ENCODE results near the gene HIPK1. TPM values are rescaled to one million over a fixed set of nuclear protein-coding genes. Genes with fewer than 3 reads are reported as not detected.

The HIPK1 gene
- total RNA-seq (17.1 TPM), polyA plus RNA-seq (ENCODE audit: insufficient read depth in 1 of 8, insufficient read length in 8 of 8, low replicate concordance in 1 of 8) (10 to 100 TPM; 23.1 to 29.8 (median 27.6) TPM)
- long read RNA-seq, donor 1, result 0 reads
- long read RNA-seq, donor 2, result 0 reads
- long read RNA-seq, donor 3, full-length matches to known transcripts, result 2 of 63 reads
- long read RNA-seq, donor 3, partial matches to known transcripts, result 61 of 63 reads
- long read RNA-seq, donor 3, other reads (novel, unspliced or antisense), result 0 of 63 reads
- long read RNA-seq, donor 4, result 0 reads
- long read RNA-seq, donor 5, full-length matches to known transcripts, result 1 of 1 reads
- long read RNA-seq, donor 5, partial matches to known transcripts, result 0 of 1 reads
- long read RNA-seq, donor 5, other reads (novel, unspliced or antisense), result 0 of 1 reads
- long read RNA-seq, donor 6, result 0 reads
- long read RNA-seq, donor 7, full-length matches to known transcripts, result 1 of 1 reads
- long read RNA-seq, donor 7, partial matches to known transcripts, result 0 of 1 reads
- long read RNA-seq, donor 7, other reads (novel, unspliced or antisense), result 0 of 1 reads
- long read RNA-seq, donor 8, result 0 reads
- long read RNA-seq, donor 9, result 0 reads
- long read RNA-seq, donor 10, full-length matches to known transcripts, result 1 of 22 reads
- long read RNA-seq, donor 10, partial matches to known transcripts, result 21 of 22 reads
- long read RNA-seq, donor 10, other reads (novel, unspliced or antisense), result 0 of 22 reads
- long read RNA-seq, donor 11, result 0 reads

DNA sequence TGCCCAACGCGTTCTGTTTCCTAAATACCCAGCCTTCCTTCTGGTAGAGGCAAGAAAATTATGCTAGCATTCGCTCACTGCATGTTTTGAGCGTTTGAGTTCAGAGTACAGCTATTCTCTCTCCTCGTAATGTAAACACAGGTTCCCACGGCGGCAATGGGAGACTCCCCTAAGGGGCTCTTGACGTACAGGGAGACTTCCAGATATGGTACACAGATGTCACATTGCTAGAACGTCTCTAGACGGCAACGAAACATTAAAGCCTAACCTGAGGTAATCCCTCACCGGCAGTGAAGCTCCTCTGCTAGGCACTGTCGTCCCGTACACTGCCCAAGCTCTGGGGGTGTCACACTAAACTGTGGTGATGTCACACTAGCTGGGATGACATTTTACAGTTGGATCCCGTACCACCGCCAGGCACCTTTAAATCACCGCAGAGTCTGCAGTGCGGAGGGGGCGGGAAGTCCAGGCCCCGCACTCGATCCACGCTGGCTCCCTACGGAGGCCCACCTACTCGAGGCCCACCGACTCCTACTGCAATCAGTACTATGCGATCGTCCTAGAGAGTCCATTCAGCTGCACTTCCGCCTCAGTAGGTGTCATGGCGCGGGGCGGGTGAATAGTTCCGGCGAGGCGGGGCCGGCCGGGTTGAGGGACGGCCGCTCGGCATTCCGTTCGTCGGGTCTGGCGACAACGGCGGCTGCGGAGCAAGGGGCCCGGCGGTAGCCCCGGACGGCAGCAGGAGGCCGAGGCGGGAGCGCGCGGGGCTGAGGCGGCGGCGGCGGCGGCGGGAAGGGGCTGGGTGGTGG lies at the start of gene HIPK1:
HIPK1 (plus strand) TSS at position 384 of the 809 bp plus-strand sequence.
- Histone ChIP-seq H3K4me1 (ENCODE audit: control insufficient read depth, insufficient read depth, low read length) (peaks cover 10% of the 10 kb centered on the region), H3K4me3 (ENCODE audit: low read length) (peak within 1 kb of the TSS; percentile 93), H3K36me3 (ENCODE audit: control insufficient read depth, insufficient read depth, low read length) (no peaks in the 10 kb centered on the region), H3K27me3 (ENCODE audit: control insufficient read depth, insufficient read depth, low read length) (no peaks in the 10 kb centered on the region), H3K9me3 (replicated peaks; ENCODE audit: control insufficient read depth, low read depth, low read length) (no peaks in the 10 kb centered on the region), H3K27ac (ENCODE audit: low read length) (peak within 1 kb of the TSS; percentile 99)
- peak; percentile 98 for DNase-seq
- WGBS (ENCODE audit: insufficient coverage), result under 1% methylated on average over 47 of the region's 61 CpGs

DNA sequence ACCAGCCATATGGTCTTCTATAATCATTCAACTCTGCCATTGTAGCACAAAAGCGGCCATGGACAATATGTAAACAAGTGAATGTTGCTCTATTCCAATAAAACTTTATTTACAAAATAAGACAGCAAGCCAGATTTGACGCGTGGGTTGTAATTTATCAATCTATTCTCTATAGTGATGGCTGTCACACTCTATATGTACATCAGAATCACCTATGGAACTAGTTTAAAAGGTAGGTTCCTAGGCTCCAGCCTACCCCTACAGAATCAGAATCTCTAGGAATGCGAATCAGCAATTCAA lies 49.4 kb upstream of the HIPK1 start:
- Histone ChIP-seq H3K36me3 (ENCODE audit: control insufficient read depth, insufficient read depth, low read length) (no peaks in the 10 kb centered on the region), H3K27ac (ENCODE audit: low read length) (no peak overlapping the region)

GRCh38 chr1:113881661-113882060 lies 47.5 kb upstream of the HIPK1 start:
- no peak overlapping the region for H3K27ac ChIP-seq (ENCODE audit: low read length)
- DNase-seq, result no peak
- no peaks in the 10 kb centered on the region for H3K9me3 ChIP-seq (replicated peaks; ENCODE audit: control insufficient read depth, low read depth, low read length)
- no peaks in the 10 kb centered on the region for H3K4me1 ChIP-seq (ENCODE audit: control insufficient read depth, insufficient read depth, low read length)
- WGBS (ENCODE audit: insufficient coverage), result 79% methylated on average over 2 of the region's 2 CpGs
- no peaks in the 10 kb centered on the region for H3K27me3 ChIP-seq (ENCODE audit: control insufficient read depth, insufficient read depth, low read length)
- H3K4me3 ChIP-seq (ENCODE audit: low read length), result no peak overlapping the region
- no peaks in the 10 kb centered on the region for H3K36me3 ChIP-seq (ENCODE audit: control insufficient read depth, insufficient read depth, low read length)

More for the DNA sequence above, 49.4 kb upstream of the HIPK1 start:
- Histone ChIP-seq H3K4me1 (ENCODE audit: control insufficient read depth, insufficient read depth, low read length) (no peaks in the 10 kb centered on the region), H3K4me3 (ENCODE audit: low read length) (no peak overlapping the region), H3K27me3 (ENCODE audit: control insufficient read depth, insufficient read depth, low read length) (no peaks in the 10 kb centered on the region), H3K9me3 (replicated peaks; ENCODE audit: control insufficient read depth, low read depth, low read length) (no peaks in the 10 kb centered on the region)
- WGBS (ENCODE audit: insufficient coverage), result 100% methylated on average over 1 of the region's 4 CpGs
- DNase-seq, result no peak

DNA sequence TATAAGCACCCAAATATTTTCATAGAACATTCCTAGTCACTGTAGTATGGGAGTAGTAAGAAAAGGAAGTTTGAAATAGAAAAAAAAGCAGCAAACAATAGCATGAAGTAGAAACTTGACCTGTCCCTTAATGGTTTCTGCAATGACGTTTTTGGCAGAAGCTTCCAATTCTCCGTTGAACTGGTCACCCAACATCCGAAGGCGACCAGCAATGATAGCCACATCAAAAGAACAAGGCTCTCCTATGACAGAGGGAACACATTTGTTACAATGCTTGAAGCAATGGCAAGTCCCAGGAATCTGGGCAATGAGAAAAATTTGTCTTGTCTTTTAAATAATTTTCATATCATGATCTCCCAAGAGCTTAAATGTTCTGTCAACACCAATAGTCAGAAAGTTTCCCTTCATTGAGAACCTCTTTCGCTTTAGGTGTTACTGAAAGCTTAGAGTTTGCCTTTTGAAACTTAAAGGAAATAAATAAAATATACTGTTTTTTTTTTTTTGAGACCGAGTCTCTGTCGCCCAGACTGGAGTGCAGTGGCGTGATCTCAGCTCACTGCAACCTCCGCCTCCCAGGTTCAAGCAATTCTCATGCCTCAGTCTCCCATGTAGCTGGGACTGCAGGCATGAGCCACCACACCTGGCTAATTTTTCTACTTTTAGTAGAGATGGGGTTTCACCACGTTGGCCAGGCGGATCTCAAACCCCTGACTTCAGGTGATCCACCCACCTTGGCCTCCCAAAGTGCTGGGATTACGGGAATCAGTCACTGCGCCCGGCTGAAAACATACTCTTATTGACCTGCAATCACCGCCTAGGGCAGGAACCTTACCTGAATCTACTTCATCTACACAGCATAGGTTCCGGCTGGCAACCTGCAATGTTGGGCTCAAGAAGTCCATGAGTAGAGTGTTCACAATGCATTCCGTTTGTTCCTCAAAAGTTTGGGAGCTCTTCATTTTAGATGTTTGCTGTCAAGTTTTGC lies 42.4 kb upstream of the HIPK1 start:
- Histone ChIP-seq H3K36me3 (ENCODE audit: control insufficient read depth, insufficient read depth, low read length) (no peaks in the 10 kb centered on the region), H3K4me3 (ENCODE audit: low read length) (no peak overlapping the region), H3K9me3 (replicated peaks; ENCODE audit: control insufficient read depth, low read depth, low read length) (no peaks in the 10 kb centered on the region), H3K4me1 (ENCODE audit: control insufficient read depth, insufficient read depth, low read length) (no peaks in the 10 kb centered on the region), H3K27ac (ENCODE audit: low read length) (no peak overlapping the region), H3K27me3 (ENCODE audit: control insufficient read depth, insufficient read depth, low read length) (no peaks in the 10 kb centered on the region)
- WGBS (ENCODE audit: insufficient coverage), result 88% methylated on average over 6 of the region's 17 CpGs
- no peak for DNase-seq

- no peaks in the 10 kb centered on the region for H3K36me3 ChIP-seq (ENCODE audit: control insufficient read depth, insufficient read depth, low read length)
- no peak for DNase-seq
- 92% methylated on average over 2 of the region's 6 CpGs for whole genome bisulfite sequencing (ENCODE audit: insufficient coverage)
- no peaks in the 10 kb centered on the region for H3K9me3 ChIP-seq (replicated peaks; ENCODE audit: control insufficient read depth, low read depth, low read length)
- no peak within 1 kb of the TSS for H3K4me3 ChIP-seq (ENCODE audit: low read length)
- no peaks in the 10 kb centered on the region for H3K27me3 ChIP-seq (ENCODE audit: control insufficient read depth, insufficient read depth, low read length)
- H3K4me1 ChIP-seq (ENCODE audit: control insufficient read depth, insufficient read depth, low read length), result no peaks in the 10 kb centered on the region
- H3K27ac ChIP-seq (ENCODE audit: low read length), result no peak within 1 kb of the TSS
Observed at GRCh38 chr1:113887402-113888175, 41.5 kb upstream of the HIPK1 start, which contains the start of gene BCL2L15. Gene BCL2L15, minus strand, starts transcription at chr1:113887581. Its CDS starts 206 bp downstream, at chr1:113887375.

DNA sequence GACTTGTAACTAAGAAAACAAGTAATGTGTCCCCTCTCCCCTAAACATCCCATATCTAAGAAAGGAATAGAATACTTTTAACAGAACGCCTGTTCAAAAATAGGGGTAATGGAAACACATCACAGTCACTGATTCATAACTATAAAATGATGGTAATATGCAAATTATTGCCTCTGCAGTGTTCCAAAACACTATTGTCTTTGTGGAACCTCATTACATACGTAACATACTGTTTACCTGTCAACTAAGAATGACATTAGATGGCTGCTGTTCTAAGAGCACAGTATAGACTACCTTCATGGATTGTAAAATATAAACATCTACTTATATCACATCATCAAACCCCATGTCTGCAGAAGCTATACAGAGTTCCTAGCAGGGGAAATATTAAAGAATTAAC lies 38.3 kb upstream of the HIPK1 start:
- H3K9me3 ChIP-seq (replicated peaks; ENCODE audit: control insufficient read depth, low read depth, low read length), result no peaks in the 10 kb centered on the region
- no peak overlapping the region for H3K27ac ChIP-seq (ENCODE audit: low read length)
- peaks cover 11% of the 10 kb centered on the region for H3K36me3 ChIP-seq (ENCODE audit: control insufficient read depth, insufficient read depth, low read length)
- H3K4me1 ChIP-seq (ENCODE audit: control insufficient read depth, insufficient read depth, low read length), result no peaks in the 10 kb centered on the region
- H3K4me3 ChIP-seq (ENCODE audit: low read length), result no peak overlapping the region
- DNase-seq, result no peak
- H3K27me3 ChIP-seq (ENCODE audit: control insufficient read depth, insufficient read depth, low read length), result no peaks in the 10 kb centered on the region
- no CpG with 5 or more reads among the region's 2 CpGs for WGBS (ENCODE audit: insufficient coverage)

DNA sequence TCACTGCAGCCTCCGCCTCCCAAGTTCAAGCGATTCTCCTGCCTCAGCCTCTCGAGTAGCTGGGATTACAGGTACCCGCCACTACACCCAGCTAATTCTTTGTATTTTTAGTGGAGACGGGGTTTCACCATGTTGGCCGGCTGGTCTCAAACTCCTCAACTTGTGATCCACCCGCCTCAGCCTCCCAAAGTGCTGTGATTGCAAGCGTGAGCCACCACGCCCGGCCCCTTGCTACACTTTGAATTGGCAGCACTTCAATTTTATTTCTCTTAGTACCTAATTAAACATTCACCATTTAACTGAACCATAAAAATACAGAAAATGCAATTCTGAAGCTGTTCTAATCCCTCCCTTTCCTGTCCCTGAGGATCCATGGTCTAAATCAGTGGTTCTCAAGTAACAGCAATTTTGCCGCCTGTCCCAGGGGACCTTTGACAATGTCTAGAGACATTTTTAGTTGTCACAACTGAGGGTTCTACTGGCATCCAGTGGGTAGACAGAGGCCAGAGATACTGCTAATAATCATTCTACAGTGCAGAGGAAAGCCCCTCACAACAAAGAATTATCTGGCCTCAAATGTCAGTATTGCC lies 37.4 kb upstream of the HIPK1 start:
- Histone ChIP-seq H3K9me3 (replicated peaks; ENCODE audit: control insufficient read depth, low read depth, low read length) (no peaks in the 10 kb centered on the region), H3K27me3 (ENCODE audit: control insufficient read depth, insufficient read depth, low read length) (no peaks in the 10 kb centered on the region), H3K27ac (ENCODE audit: low read length) (no peak overlapping the region), H3K36me3 (ENCODE audit: control insufficient read depth, insufficient read depth, low read length) (peaks cover 19% of the 10 kb centered on the region), H3K4me1 (ENCODE audit: control insufficient read depth, insufficient read depth, low read length) (no peaks in the 10 kb centered on the region), H3K4me3 (ENCODE audit: low read length) (no peak overlapping the region)
- DNase-seq, result no peak
- 92% methylated on average over 7 of the region's 11 CpGs for WGBS (ENCODE audit: insufficient coverage)

DNA sequence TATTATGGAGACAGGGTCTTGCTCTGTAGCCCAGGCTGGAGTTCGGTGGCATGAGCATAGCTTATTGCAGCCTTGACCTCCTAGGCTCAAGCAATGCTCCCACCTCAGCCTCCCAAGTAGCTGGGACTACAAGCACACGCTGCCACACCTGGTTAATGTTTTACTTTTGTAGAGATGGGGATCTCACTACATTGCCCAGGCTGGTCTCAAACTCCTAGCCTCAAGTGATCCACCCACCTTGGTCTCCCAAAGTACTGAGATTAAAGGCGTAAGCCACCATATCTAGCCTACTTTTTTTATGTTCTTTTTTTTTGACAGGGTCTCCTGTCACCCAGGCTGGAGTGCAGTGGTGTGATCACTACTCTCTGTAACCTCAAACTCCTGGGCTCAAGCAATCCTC lies 35.9 kb upstream of the HIPK1 start:
- H3K4me3 ChIP-seq (ENCODE audit: low read length), result no peak overlapping the region
- H3K27ac ChIP-seq (ENCODE audit: low read length), result no peak overlapping the region
- no peaks in the 10 kb centered on the region for H3K9me3 ChIP-seq (replicated peaks; ENCODE audit: control insufficient read depth, low read depth, low read length)
- peaks cover 26% of the 10 kb centered on the region for H3K36me3 ChIP-seq (ENCODE audit: control insufficient read depth, insufficient read depth, low read length)
- no peaks in the 10 kb centered on the region for H3K27me3 ChIP-seq (ENCODE audit: control insufficient read depth, insufficient read depth, low read length)
- H3K4me1 ChIP-seq (ENCODE audit: control insufficient read depth, insufficient read depth, low read length), result no peaks in the 10 kb centered on the region
- DNase-seq, result no peak
- WGBS (ENCODE audit: insufficient coverage), result 91% methylated on average over 1 of the region's 3 CpGs
